GM21515 (cell line): ENCODE data around the gene RGPD6.
"Not testable (repeated sequence)": the region's sequence is repeated elsewhere in the genome, so short reads cannot be mapped to it uniquely, and the experiment has no call there.

Experiments used
- ATAC-seq: cut with Tn5 transposase; IDR thresholded peaks from one replicate; pipeline ENCODE4 v1.9.1; 2021; ENCODE audit not compliant: unreplicated experiment

Gene RGPD6

DNA sequence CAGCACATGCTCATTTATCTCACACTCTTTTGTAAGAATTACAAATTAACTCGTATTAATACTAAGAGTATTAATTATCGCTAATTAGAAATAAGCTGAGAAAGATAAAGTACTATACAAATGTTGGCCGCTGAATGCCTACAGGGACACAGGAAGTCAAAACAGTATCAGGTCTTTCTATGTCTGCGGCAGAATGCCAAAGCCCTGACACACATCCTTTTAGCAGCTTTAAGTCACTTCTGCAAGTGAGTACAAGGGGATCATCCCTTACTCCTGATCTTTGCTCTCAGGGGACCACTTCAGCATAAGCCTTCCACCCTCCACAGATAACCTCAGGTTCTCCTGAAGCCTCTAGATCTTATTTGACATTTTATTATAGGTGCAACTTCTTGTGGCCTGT, 94.3 kb downstream of the RGPD6 start:
- not testable (repeated sequence) for ATAC-seq

DNA sequence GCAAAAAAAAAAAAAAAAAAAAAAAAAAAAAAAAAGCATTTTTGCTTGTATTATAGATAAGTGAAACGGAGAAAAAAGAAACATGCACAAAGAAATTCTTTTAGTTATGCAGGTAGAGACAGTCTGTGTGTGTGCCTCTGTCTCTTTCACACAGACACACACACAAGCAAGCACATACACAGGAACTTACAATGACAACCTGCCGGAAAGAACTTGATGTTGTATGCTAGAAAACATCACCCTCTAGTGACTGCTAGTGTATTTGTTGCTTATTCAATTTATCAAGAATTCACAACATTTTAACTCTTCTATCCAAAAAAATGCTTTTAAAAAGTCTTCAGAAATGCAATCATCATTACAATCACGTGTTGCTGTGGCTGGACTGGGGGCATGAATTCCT, 95.8 kb downstream of the RGPD6 start:
- not testable (repeated sequence) for ATAC-seq

DNA sequence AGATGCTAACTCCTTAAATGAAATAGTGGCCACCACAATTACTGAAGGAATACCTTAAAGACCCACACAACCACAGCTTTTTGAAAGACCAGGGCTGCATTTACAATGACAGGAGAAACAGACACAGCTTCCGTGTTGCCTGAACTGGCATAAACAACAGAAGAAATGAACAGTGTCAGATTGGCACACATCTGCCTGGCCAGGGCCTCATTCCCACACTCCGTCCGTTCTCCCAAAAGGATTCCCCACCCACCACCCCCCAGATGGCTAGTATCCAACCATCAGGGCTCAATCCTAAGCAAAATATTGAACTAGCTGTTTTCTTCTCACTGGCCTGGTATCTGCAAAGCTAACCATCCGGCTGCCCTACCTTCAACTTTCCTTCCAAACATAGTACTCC, 96.9 kb downstream of the RGPD6 start:
- not testable (repeated sequence) for ATAC-seq

DNA sequence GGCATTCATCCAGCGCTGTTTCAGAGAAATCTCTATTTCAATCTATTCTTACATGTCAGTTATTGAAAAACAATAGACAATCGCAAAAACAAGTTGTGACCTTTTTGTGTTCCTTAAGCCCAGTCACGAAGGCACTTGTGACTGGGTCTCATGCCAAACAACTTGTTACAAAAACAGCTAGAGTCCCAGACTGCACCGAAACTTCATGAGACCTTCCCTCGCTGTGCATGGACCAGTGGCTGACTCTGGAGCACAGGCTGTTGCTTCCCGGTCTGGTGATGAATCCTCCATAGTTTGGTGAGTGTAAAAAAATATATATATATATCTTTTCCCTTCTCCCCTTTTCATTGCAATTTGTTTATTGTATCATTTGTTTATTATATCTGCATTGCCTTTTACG, 99.7 kb downstream of the RGPD6 start:
- ATAC-seq = not testable (repeated sequence)

DNA sequence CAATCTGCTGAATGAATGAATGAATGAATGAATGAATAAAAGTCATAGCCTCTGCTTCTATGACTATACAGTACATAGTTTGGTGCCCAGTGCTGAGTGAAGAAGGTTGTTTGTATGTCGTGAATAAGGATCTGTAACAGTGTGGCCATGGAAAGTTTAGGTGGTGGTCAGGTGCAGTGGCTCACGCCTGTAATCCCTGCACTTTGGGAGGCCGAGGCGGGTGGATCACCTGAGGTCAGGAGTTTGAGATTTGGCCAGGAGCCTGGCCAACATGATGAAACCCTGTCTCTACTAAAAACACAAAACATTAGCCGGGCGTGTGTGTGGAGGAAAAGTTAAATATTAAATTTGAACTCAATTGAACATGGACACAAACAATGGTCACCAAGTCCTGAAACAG, 100.1 kb downstream of the RGPD6 start:
- not testable (repeated sequence) for ATAC-seq

DNA sequence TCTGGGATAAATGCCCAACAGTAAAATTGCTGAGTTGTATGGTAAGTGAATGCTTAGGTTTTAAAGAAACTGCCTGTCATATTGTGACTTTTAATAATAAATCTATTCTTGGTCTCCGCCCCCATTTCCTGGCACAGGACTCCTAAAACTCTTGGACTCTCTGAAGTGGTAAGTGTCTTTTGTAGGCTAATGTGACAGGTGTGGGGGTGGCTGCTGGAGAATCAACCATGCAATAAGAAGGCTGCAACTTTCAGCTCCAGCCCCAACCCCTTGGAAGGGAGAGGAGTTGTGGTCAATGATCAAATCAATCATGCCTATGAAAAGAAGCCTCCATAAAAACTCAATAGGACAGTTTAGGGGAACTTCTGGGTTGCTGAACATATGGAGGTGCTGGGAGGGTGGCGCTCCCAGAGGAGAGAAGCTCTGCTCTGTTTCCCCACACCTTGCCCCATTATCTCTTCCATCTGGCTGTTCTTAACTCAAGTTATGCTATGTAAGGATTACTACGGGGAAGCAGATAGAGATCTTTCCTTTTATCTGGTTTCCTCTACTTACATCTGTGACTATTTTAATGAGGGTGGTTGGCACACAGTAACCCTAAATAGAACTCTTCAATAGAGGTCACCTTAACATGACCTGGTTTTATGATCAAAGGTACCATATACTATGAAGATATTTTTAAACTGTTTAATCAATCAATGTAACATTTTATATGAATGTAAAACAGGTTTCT, 101.2 kb downstream of the RGPD6 start:
- not testable (repeated sequence) for ATAC-seq

DNA sequence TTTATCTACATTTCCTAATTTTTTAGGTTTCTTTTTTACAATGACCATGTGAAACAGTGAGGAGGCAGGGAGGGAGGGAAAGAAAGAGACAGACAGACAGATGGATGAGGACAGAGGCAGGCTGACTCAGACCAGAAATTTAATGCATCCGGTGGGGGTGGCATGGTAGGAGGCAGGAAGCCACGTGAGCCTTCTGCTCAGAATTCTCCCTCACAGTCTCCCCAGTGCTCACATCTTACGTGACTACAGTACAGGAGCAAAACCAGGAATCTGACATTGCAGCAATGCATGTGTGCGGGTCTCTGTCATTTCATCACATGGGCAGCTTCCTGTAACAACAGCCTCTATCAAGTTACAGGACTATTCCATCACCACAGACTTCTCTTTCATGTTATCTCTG, 102.1 kb downstream of the RGPD6 start:
- ATAC-seq = peak; percentile 98

DNA sequence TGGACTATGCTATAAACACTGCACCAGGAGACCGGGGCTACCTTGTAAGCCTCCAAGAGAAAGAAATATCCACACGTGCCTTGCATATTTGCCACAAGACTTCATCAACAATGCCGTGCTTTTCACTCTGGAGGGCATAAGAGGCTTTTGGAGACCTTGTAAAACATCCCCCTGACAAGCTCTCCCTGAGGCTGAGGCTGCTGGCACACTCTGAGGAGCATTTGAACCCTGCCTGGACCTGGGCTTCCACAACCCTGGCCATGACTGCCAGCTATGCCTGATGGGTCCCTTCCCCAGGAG, 104.0 kb downstream of the RGPD6 start:
- ATAC-seq = not testable (repeated sequence)

DNA sequence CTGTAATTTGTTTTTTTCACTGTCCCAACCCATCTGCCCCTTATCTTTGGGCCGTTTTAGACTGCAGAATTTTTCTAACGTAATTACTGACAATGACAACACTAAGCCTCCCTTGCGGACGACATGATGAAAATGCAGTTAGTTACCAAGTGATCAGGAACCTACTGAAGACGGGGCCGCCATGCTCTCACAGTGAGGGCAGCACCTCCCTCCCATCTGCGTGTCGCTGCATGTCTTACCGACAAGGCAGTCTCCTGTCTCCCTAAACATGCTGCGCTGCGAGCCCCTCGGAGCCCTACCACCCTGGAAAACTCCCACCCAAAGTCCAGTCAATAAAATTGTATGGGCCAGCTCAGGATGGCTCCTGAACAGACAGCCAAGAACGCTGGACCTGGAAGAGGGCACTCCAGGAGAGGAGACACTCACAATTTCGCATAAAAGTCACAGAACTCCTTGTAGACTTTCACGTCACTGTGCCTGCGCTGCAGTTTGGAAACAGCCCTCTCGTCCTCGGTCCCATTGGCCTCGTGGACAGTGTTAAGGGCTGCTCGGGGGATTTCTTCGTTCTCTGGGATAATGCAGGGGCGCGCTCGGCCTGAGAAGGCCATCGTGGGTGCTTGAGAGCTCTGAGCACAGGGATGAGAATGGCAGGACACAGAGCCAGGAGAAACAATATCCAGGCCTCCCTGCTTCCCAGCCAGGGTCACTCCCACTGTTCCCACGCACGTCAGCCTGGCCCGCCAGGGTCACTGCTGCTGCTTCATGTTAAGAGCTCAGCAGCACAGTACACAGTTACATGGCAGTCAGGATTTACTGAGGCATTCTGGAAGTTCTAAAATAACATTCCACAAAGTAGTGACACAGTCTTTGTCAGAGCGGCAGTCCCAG, 104.6 kb downstream of the RGPD6 start, which contains the start of gene LIMS4:
LIMS4 (minus strand) TSS at position 646 of the 888 bp plus-strand sequence; CDS start at position 608, 38 bp downstream.
- ATAC-seq = not testable (repeated sequence)

DNA sequence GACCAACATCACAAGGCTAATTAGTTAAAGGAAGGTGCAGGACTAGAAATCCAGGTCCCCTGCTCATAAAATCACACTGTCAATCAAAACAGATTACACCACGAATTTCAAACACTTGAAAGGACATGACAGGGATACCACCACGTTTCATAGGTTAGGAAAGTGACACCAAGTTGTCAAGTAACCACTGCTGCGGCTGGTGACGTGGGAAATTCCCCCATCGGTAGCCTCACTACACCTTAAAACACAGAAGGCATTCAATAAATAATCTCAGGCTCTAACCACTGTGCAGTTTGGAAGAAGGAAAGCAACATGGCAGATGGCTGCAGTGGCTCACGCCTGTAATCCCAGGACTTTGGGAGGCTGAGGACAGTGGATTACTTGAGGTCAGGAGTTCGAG, 108.1 kb downstream of the RGPD6 start:
- ATAC-seq = not testable (repeated sequence)

DNA sequence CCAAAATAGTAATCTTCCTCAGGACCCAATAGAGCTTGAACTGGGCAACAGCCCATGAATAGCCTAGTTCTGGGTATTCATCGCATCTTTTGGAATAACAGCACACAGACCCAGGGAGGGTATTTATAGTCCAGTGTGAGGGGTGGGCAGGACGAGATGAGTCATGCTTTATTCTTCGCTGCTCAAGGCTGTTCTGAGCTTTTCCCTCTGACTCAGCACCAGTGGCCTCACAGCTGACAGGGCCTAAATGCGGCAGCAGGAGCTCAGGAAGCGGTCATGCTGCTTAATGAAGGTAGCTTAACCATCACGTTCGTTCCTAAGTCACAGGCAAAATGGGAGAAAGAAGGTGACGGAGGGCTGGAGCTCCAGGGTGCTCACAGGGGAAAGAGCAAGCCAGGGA, 111.7 kb downstream of the RGPD6 start:
- ATAC-seq = peak; percentile 83
